HG03097 (cell line): Measurements from ENCODE around the gene ACLY.
"Not testable (repeated sequence)": the region's sequence is repeated elsewhere in the genome, so short reads cannot be mapped to it uniquely, and the experiment has no call there.

Experiments used
- ATAC-seq: cut with Tn5 transposase; IDR thresholded peaks from one replicate; pipeline ENCODE4 v1.9.1; 2021; ENCODE audit not compliant: unreplicated experiment, low FRiP score

ACLY gene

DNA sequence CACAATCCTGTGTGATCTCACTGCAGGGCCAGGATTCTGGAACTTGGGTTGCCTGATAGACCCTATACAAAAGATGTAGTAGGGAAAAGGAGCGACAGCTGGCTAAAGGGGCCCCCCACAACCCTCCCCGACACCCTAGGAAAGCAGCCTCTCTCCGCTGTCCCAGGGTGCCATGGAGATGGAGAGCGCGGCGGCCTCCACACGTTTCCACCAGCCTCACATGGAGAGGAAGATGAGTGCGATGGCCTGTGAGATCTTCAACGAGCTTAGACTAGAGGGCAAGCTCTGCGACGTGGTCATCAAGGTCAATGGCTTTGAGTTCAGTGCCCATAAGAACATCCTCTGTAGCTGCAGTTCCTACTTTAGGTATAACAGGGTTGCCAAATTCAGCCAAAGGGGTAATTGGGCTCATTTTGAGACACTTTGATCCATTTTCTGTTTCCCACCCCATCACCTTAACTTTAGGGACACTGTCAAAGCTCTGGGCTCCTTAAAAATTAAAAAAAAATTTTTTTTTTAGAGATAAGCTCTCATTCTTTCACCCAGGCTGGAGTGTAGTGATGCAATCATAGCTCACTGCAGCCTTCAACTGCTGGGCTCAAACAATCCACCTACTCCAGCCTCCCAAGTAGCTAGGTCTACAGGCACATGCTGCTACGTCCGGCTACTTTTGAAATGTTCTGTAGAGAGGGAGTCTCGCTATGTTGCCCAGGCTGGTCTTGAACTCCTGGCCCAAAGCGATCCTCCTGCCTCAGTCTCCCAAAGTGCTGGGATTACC is 80.8 kb downstream of the ACLY start, which contains the start of gene KLHL10:
Gene KLHL10 (plus strand): TSS at position 65 of the 778 bp plus-strand sequence. CDS start 108 bp downstream, at position 173.
- ATAC-seq = no peak

DNA sequence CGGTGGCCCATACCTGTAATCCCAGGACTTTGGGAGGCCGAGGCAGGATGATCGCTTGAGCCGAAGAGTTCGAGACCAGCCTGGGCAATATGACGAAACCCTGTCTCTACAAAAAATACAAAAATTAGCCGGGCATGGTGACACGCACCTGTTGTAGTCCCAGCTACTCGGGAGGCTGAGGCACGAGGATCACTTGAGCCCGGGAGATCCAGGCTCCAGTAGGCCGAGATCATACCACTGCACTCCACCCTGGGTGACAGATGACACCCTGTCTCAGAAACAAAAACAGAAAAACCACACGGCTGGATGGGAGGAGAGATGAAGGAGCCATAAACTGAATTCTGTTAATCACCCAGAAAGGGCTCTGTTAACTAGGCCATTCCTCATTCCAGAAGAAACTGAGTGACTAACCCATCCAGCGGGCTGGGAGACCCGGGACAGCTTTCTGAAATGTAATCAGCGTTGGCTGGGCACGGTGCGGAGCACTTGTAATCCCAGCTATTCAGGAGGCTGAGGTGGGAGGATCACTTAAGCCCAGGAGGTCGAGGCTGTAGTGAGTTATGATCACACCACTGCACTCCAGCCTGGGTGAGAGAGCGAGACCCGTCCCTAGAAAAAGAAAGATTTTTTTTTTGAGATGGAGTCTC is 82.1 kb downstream of the ACLY start:
- no peak for ATAC-seq

DNA sequence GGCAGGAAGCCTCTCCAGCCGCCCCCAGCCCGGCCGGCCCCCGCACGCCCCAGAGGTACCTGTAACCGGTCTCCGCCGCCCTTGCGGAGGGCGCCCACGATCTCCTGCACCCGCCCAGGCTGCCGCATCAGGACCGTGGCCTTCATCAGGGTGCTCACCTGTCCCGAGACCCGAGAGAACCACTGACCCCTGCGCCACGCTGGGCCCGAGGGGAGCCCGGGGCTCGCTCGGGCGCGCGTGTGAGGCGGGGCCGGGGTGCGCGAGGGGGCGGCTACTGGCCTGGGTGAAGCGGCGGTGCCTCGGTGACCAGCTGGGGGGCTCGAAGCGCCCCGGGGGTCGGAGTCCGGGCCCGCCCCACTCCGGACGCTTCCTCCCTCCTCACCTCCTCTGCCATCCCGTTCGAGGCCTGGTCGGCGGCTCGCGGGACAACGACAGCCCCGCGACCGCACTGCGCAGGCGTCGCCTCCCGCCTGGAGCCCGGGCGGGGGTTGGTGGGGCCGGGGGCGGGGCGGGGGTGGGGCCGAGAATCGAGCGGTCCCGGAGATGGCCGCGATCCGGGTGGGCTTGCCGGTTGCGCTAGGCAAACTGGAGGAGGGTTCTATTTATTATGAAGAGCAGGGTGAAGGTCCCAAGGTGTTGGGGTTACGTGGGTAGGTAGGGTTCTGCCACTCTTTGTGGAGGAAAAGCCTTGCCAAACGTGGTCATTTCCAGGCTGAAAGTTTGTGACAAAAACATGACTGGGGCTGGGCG is 82.8 kb downstream of the ACLY start, which contains the start of gene NT5C3B:
Gene NT5C3B (minus strand): TSS at position 433 of the 750 bp plus-strand sequence. CDS start 39 bp downstream, at position 394.
- no peak for ATAC-seq

GRCh38 chr17:41835214-41835799 is 83.4 kb downstream of the ACLY start:
- ATAC-seq = no peak

GRCh38 chr17:41829961-41830360 is 88.8 kb downstream of the ACLY start:
- not testable (repeated sequence) for ATAC-seq

- no peak for ATAC-seq
Observed at GRCh38 chr17:41825175-41825845, 93.4 kb downstream of the ACLY start.

GRCh38 chr17:41824086-41824485 is 94.7 kb downstream of the ACLY start:
- no peak for ATAC-seq

DNA sequence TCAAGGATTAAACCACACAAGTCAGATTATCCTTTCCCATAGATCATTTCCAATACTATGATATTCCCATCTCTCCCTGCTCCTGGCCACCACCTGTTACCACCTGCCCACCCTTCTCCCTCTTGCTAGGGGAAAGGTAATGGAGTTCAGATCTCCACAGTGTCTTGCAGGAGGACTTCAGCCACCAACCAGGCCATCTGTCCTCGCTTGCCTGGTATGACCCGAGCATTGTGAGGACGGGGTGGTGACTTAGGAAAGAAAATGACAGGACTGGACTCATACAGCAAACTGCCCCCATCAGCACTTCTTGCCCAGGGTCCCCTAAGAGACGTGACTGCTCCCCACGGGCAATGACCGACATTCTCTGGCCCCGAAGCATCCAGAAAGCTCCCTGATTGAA is 95.2 kb downstream of the ACLY start:
- no peak for ATAC-seq

DNA sequence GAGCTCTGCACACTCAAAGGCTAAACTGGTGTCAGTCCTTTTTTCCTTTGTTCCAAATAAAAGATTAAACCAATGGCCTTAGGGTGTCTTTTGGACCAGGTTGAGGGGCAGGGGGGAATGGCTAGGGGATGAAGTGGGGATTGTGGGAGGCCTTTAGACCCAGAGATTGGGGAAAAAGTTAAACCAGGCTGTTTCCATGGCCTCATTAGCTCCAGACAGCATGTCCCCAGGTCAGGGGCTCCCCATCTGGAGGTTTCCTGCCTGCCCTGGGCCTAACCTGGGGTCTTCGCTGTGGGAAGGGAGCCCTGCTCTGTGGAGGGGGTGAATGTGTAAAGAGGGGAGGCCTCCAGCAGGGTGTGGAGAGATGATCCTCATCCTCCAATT is 95.6 kb downstream of the ACLY start:
- no peak for ATAC-seq

- no peak for ATAC-seq
Observed at GRCh38 chr17:41822216-41823140, 96.3 kb downstream of the ACLY start.

DNA sequence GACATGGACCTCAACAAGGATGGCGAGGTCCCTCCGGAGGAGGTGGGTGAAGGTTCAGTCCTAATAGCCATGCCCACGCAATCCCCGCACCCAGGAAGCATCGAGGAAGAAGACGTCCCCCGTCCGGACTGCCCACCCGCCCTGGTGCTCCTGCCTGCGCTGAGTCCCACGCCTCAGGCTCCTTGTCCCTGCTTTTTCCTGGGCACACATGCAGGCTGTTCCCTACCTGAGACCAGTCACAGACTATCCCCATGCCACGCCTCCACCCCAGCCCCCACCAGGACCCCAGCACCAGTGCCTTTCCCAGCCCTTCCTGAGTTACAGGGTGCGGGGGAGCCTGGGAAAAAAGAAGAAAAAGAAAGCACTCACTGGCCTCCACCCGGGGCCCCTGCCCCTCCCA is 97.0 kb downstream of the ACLY start:
- no peak for ATAC-seq

GRCh38 chr17:41818024-41818423 is 100.7 kb downstream of the ACLY start:
- ATAC-seq = no peak
